WTC11 (cell line): ENCODE measurements around the gene MED27. TPM values are rescaled to one million over a fixed set of nuclear protein-coding genes. Genes with fewer than 3 reads are reported as not detected.

ENCODE experiments used
- ATAC-seq: fragments of 200-7000 bp; cut with Tn5 transposase; 2 replicates; pipeline ENCODE4 v1.10.0; 2021; ENCODE audit warnings: mild to moderate bottlenecking, moderate library complexity
- CTCF ChIA-PET: fragments of 300-600 bp; sonication (Branson Sonifier 250); formaldehyde crosslinking; loops from one replicate; lab custom pipeline; 2021; ENCODE audit warnings: antibody characterized with exemption; lab: Charles Lee
- POLR2A ChIA-PET: fragments of 350-600 bp; sonication (Branson Sonifier 250); formaldehyde crosslinking; loops from one replicate; lab custom pipeline; 2021; ENCODE audit warnings: antibody characterized with exemption; lab: Charles Lee
- DNase-seq: peaks from one replicate; pipeline ENCODE4 v3.0.0; 2021; ENCODE audit warnings: low spot score
- H3K27ac Mint-ChIP-seq: 2 replicates; pipeline ENCODE4 v1.8.0; 2021; ENCODE audit warnings: mixed read lengths
- H3K27me3 Mint-ChIP-seq: 2 replicates; pipeline ENCODE4 v1.8.0; 2021; ENCODE audit warnings: low read depth, mild to moderate bottlenecking, moderate library complexity, mixed read lengths
- H3K36me3 Mint-ChIP-seq: 2 replicates; pipeline ENCODE4 v1.8.0; 2021; ENCODE audit warnings: mixed read lengths
- H3K4me1 Mint-ChIP-seq: 2 replicates; pipeline ENCODE4 v1.8.0; 2022; ENCODE audit warnings: mixed read lengths
- H3K4me3 Mint-ChIP-seq: 2 replicates; pipeline ENCODE4 v1.8.0; 2021; ENCODE audit warnings: mild to moderate bottlenecking, moderate library complexity, mixed read lengths
- H3K9me3 Mint-ChIP-seq: 2 replicates; pipeline ENCODE4 v1.8.0; 2021; ENCODE audit warnings: mixed read lengths
- ATF1 ChIP-seq: sonication (generic); formaldehyde crosslinking; IDR thresholded peaks from 2 replicates; pipeline ENCODE4 v1.8.1; 2023; ENCODE audit warnings: mild to moderate bottlenecking, moderate library complexity, missing genetic modification reagents
- CBFB ChIP-seq: sonication (generic); formaldehyde crosslinking; IDR thresholded peaks from 2 replicates; pipeline ENCODE4 v1.8.1; 2022; ENCODE audit warnings: mild to moderate bottlenecking, low read depth, missing genetic modification reagents
- CREM ChIP-seq: sonication (generic); formaldehyde crosslinking; IDR thresholded peaks from 2 replicates; pipeline ENCODE4 v1.8.1; 2022; ENCODE audit warnings: mild to moderate bottlenecking, missing genetic modification reagents, moderate library complexity
- EMX1 ChIP-seq: fragments of 250-450 bp; sonication (Bioruptor Pico); IDR thresholded peaks from 2 replicates; pipeline ENCODE4 v1.8.0; 2021; ENCODE audit warnings: mild to moderate bottlenecking
- ESRRA ChIP-seq: sonication (generic); formaldehyde crosslinking; IDR thresholded peaks from 2 replicates; pipeline ENCODE4 v1.8.1; 2022; ENCODE audit warnings: mild to moderate bottlenecking, missing genetic modification reagents, borderline replicate concordance
- FOXP1 ChIP-seq: sonication (generic); formaldehyde crosslinking; IDR thresholded peaks from 2 replicates; pipeline ENCODE4 v1.8.0; 2022; ENCODE audit warnings: missing genetic modification reagents, mild to moderate bottlenecking, moderate library complexity, borderline replicate concordance
- NFE2L1 ChIP-seq: sonication (generic); formaldehyde crosslinking; IDR thresholded peaks from 2 replicates; pipeline ENCODE4 v1.8.1; 2023; ENCODE audit warnings: missing genetic modification reagents
- NFYB ChIP-seq: sonication (generic); formaldehyde crosslinking; conservative IDR thresholded peaks from 2 replicates; pipeline ENCODE4 v1.8.0; 2022; ENCODE audit warnings: low read depth, missing genetic modification reagents
- NR1H2 ChIP-seq: sonication (generic); formaldehyde crosslinking; IDR thresholded peaks from 2 replicates; pipeline ENCODE4 v1.9.0; 2021; ENCODE audit warnings: mild to moderate bottlenecking, moderate library complexity, missing genetic modification reagents
- RELA ChIP-seq: sonication (generic); formaldehyde crosslinking; IDR thresholded peaks from 2 replicates; pipeline ENCODE4 v1.8.1; 2022; ENCODE audit warnings: missing genetic modification reagents, mild to moderate bottlenecking, borderline replicate concordance
- ZNF263 ChIP-seq: sonication (generic); formaldehyde crosslinking; IDR thresholded peaks from 2 replicates; pipeline ENCODE4 v1.8.1; 2022; ENCODE audit warnings: low read depth, mild to moderate bottlenecking, moderate library complexity, missing genetic modification reagents
- ZNF396 ChIP-seq: fragments of 250-450 bp; sonication (Bioruptor Pico); IDR thresholded peaks from 2 replicates; pipeline ENCODE4 v1.8.0; 2021; ENCODE audit warnings: mild to moderate bottlenecking, moderate library complexity, borderline replicate concordance
- ZNF416 ChIP-seq: fragments of 250-450 bp; sonication (Bioruptor Pico); IDR thresholded peaks from 2 replicates; pipeline ENCODE4 v1.9.0; 2021; ENCODE audit warnings: mild to moderate bottlenecking, inconsistent platforms
- total RNA-seq: library from RNA; stranded (reverse); gene quantifications from 3 replicates; pipeline ENCODE4 v1.2.3, GENCODE V29; 2021
- TF ChIP-seq, protein P1 (sequence below): sonication (generic); formaldehyde crosslinking; IDR thresholded peaks from 2 replicates; pipeline ENCODE4 v1.8.0; 2023; ENCODE audit warnings: missing genetic modification reagents, mild to moderate bottlenecking, borderline replicate concordance
- TF ChIP-seq, protein P2 (sequence below): sonication (generic); formaldehyde crosslinking; IDR thresholded peaks from 2 replicates; pipeline ENCODE4 v1.8.1; 2023; ENCODE audit warnings: mild to moderate bottlenecking, missing genetic modification reagents
- TF ChIP-seq, protein P3 (sequence below): sonication (generic); formaldehyde crosslinking; IDR thresholded peaks from 2 replicates; pipeline ENCODE4 v1.8.0; 2023; ENCODE audit warnings: mild to moderate bottlenecking, missing genetic modification reagents
- TF ChIP-seq, protein P4 (sequence below): sonication (generic); formaldehyde crosslinking; conservative IDR thresholded peaks from 2 replicates; pipeline ENCODE4 v1.8.1; 2022; ENCODE audit warnings: mild to moderate bottlenecking, missing genetic modification reagents

MED27 gene
- total RNA-seq, 1 experiment from 2014 or later: 27.9 TPM

DNA sequence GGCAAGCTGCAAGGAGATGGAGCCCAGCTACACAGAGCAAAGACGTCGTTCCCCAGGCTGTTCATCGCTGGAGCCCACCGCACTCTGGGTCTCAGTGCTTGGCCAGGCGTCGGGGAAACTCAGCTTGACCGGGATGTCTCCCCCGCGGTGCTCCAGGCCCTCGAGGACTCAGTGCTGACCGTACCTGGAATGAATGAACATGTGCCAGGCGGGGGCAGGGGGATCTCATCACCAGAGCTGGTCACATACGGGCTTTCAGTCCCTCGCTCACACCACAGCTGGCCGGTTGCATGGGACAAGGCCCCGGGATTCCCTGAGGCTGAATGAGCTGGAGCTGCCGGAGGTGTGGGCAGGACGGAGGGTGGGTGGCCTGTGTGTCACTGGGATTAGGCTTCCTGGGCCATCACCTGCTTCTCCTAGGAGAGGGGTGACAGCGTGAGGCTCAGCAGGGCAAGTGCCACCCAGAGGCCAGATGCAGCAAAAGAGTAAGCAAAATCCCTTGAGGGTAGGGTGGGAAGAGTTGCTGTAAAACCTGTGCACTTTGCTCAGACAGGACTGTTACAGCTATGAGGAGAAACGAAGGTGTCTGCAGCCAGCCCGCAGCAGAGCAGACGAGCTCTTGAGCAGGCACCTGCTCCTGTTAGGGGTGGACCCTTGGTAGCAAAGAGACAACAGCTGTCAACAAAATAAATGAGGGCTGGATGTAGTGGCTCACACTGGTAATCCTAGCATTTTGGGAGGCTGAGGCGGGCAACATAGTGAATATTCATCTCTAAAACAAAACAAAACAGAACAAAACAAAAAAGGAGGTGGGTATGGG lies 269.1 kb downstream of the MED27 start:
- H3K36me3 Mint-ChIP-seq: no peaks in the 10 kb centered on the region
- H3K4me3 Mint-ChIP-seq: no peak overlapping the region
- DNase-seq (no peak), ATAC-seq (no peak)
- H3K4me1 Mint-ChIP-seq: peaks cover 43% of the 10 kb centered on the region
- CTCF ChIA-PET: interaction anchor here (0.7 to 1.7 kb wide), 8 partner anchors 9 to 430 kb away, joined by 3 to 8 read pairs (median 3); no protein-coding TSS in a partner anchor
- TF ChIP-seq CREM (CRISPR knock-in tag): no peak
- no peak for TF ChIP-seq ZNF263 (CRISPR knock-in tag)
- TF ChIP-seq, protein P1, sequence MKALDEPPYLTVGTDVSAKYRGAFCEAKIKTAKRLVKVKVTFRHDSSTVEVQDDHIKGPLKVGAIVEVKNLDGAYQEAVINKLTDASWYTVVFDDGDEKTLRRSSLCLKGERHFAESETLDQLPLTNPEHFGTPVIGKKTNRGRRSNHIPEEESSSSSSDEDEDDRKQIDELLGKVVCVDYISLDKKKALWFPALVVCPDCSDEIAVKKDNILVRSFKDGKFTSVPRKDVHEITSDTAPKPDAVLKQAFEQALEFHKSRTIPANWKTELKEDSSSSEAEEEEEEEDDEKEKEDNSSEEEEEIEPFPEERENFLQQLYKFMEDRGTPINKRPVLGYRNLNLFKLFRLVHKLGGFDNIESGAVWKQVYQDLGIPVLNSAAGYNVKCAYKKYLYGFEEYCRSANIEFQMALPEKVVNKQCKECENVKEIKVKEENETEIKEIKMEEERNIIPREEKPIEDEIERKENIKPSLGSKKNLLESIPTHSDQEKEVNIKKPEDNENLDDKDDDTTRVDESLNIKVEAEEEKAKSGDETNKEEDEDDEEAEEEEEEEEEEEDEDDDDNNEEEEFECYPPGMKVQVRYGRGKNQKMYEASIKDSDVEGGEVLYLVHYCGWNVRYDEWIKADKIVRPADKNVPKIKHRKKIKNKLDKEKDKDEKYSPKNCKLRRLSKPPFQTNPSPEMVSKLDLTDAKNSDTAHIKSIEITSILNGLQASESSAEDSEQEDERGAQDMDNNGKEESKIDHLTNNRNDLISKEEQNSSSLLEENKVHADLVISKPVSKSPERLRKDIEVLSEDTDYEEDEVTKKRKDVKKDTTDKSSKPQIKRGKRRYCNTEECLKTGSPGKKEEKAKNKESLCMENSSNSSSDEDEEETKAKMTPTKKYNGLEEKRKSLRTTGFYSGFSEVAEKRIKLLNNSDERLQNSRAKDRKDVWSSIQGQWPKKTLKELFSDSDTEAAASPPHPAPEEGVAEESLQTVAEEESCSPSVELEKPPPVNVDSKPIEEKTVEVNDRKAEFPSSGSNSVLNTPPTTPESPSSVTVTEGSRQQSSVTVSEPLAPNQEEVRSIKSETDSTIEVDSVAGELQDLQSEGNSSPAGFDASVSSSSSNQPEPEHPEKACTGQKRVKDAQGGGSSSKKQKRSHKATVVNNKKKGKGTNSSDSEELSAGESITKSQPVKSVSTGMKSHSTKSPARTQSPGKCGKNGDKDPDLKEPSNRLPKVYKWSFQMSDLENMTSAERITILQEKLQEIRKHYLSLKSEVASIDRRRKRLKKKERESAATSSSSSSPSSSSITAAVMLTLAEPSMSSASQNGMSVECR (CRISPR knock-in tag): no peak
- TF ChIP-seq RELA (CRISPR knock-in tag): no peak
- no peak for TF ChIP-seq NR1H2 (CRISPR knock-in tag)
- TF ChIP-seq ZNF396 (CRISPR knock-in tag): no peak
- no peak for TF ChIP-seq ZNF416 (CRISPR knock-in tag)
- no peak for TF ChIP-seq NFYB (CRISPR knock-in tag)
- TF ChIP-seq, protein P2, sequence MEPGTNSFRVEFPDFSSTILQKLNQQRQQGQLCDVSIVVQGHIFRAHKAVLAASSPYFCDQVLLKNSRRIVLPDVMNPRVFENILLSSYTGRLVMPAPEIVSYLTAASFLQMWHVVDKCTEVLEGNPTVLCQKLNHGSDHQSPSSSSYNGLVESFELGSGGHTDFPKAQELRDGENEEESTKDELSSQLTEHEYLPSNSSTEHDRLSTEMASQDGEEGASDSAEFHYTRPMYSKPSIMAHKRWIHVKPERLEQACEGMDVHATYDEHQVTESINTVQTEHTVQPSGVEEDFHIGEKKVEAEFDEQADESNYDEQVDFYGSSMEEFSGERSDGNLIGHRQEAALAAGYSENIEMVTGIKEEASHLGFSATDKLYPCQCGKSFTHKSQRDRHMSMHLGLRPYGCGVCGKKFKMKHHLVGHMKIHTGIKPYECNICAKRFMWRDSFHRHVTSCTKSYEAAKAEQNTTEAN (CRISPR knock-in tag): no peak
- TF ChIP-seq ESRRA (CRISPR knock-in tag): no peak
- TF ChIP-seq EMX1 (CRISPR knock-in tag): no peak
- no peak for TF ChIP-seq FOXP1 (CRISPR knock-in tag)
- TF ChIP-seq ATF1 (CRISPR knock-in tag): no peak
- TF ChIP-seq, protein P3, sequence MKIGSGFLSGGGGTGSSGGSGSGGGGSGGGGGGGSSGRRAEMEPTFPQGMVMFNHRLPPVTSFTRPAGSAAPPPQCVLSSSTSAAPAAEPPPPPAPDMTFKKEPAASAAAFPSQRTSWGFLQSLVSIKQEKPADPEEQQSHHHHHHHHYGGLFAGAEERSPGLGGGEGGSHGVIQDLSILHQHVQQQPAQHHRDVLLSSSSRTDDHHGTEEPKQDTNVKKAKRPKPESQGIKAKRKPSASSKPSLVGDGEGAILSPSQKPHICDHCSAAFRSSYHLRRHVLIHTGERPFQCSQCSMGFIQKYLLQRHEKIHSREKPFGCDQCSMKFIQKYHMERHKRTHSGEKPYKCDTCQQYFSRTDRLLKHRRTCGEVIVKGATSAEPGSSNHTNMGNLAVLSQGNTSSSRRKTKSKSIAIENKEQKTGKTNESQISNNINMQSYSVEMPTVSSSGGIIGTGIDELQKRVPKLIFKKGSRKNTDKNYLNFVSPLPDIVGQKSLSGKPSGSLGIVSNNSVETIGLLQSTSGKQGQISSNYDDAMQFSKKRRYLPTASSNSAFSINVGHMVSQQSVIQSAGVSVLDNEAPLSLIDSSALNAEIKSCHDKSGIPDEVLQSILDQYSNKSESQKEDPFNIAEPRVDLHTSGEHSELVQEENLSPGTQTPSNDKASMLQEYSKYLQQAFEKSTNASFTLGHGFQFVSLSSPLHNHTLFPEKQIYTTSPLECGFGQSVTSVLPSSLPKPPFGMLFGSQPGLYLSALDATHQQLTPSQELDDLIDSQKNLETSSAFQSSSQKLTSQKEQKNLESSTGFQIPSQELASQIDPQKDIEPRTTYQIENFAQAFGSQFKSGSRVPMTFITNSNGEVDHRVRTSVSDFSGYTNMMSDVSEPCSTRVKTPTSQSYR (CRISPR knock-in tag): no peak
- TF ChIP-seq, protein P4, sequence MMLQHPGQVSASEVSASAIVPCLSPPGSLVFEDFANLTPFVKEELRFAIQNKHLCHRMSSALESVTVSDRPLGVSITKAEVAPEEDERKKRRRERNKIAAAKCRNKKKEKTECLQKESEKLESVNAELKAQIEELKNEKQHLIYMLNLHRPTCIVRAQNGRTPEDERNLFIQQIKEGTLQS (CRISPR knock-in tag): no peak
- TF ChIP-seq CBFB: no peak
- TF ChIP-seq NFE2L1 (CRISPR knock-in tag): no peak
- POLR2A ChIA-PET: interaction anchor here (0.6 kb wide), 1 partner anchor 16 kb away, joined by 3 read pairs; no protein-coding TSS in a partner anchor
- H3K27me3 Mint-ChIP-seq: no peaks in the 10 kb centered on the region; the same call in 1 of the 2 replicates
- no peaks in the 10 kb centered on the region for H3K9me3 Mint-ChIP-seq
- no peak overlapping the region for H3K27ac Mint-ChIP-seq

Other genes with a start within 250 kb of the MED27 start
- 3.1 to 4.2 TPM (median 3.3 TPM) in 3 replicates for gene NTNG2, start 82.2 kb upstream of the MED27 start, total RNA-seq